CD8-positive, alpha-beta memory T cell (primary cell): ENCODE results near the gene CRYBG3. TPM values are rescaled to one million over a fixed set of nuclear protein-coding genes. Genes with fewer than 3 reads are reported as not detected.

Source experiments
- CTCF ChIA-PET: fragments of 350-600 bp; sonication (Branson Sonifier 250); formaldehyde crosslinking; loops from one replicate; lab custom pipeline; 2021; ENCODE audit warnings: antibody characterized with exemption; lab: Charles Lee
- POLR2A ChIA-PET: fragments of 350-600 bp; sonication (Branson Sonifier 250); formaldehyde crosslinking; loops from one replicate; lab custom pipeline; 2021; ENCODE audit warnings: antibody characterized with exemption; lab: Charles Lee
- DNase-seq, 5 donors: peaks; one replicate each; pipeline versions ENCODE4 v3.0.0 to v3.0.0-alpha.2; 2020 to 2022; ENCODE audit warnings: mixed read lengths in 1 of 5
- H3K27ac ChIP-seq: one replicate; pipeline ENCODE4 v1.7.0; 2013; ENCODE audit warnings: low read depth, mild to moderate bottlenecking, low read length, moderate library complexity
- H3K27me3 ChIP-seq: 2 replicates; pipeline ENCODE4 v1.7.0; 2013; ENCODE audit warnings: low read length, mild to moderate bottlenecking; ENCODE audit not compliant: insufficient read depth, poor library complexity, severe bottlenecking
- H3K36me3 ChIP-seq: 2 replicates; pipeline ENCODE4 v1.7.0; 2013; ENCODE audit warnings: mild to moderate bottlenecking, low read length, moderate library complexity; ENCODE audit not compliant: insufficient read depth
- H3K4me1 ChIP-seq: 2 replicates; pipeline ENCODE4 v1.7.0; 2013; ENCODE audit warnings: mild to moderate bottlenecking, low read length, moderate library complexity; ENCODE audit not compliant: insufficient read depth
- H3K4me3 ChIP-seq: 2 replicates; pipeline ENCODE4 v1.7.0; 2013; ENCODE audit warnings: mild to moderate bottlenecking, low read length
- H3K9me3 ChIP-seq: 2 replicates; pipeline ENCODE4 v1.7.0; 2013; ENCODE audit warnings: mild to moderate bottlenecking, low read length
- H3K27ac Mint-ChIP-seq, 8 donors: one replicate each; pipeline ENCODE4 v1.8.0; 2020 to 2021; ENCODE audit warnings: mixed read lengths in 8 of 8, mild to moderate bottlenecking in 6 of 8, inconsistent platforms in 3 of 8, moderate library complexity in 3 of 8
- H3K27me3 Mint-ChIP-seq, 2 donors: one replicate each; pipeline ENCODE4 v1.8.0; 2020 to 2021; ENCODE audit warnings: mixed read lengths in 2 of 2, mild to moderate bottlenecking in 1 of 2, moderate library complexity in 1 of 2
- H3K36me3 Mint-ChIP-seq, 3 donors: one replicate each; pipeline ENCODE4 v1.8.0; 2020 to 2021; ENCODE audit warnings: mixed read lengths in 3 of 3, inconsistent platforms in 1 of 3, mild to moderate bottlenecking in 1 of 3
- H3K4me1 Mint-ChIP-seq, 3 donors: one replicate each; pipeline ENCODE4 v1.8.0; 2020 to 2021; ENCODE audit warnings: mixed read lengths in 3 of 3, inconsistent platforms in 1 of 3, mild to moderate bottlenecking in 1 of 3
- H3K4me3 Mint-ChIP-seq, 7 donors: one replicate each; pipeline ENCODE4 v1.8.0; 2020 to 2021; ENCODE audit warnings: mixed read lengths in 7 of 7, mild to moderate bottlenecking in 6 of 7, moderate library complexity in 4 of 7, inconsistent platforms in 2 of 7
- H3K9me3 Mint-ChIP-seq, 5 donors: one replicate each; pipeline ENCODE4 v1.8.0; 2020 to 2022; ENCODE audit warnings: mixed read lengths in 5 of 5, mild to moderate bottlenecking in 3 of 5, moderate library complexity in 2 of 5, inconsistent platforms in 1 of 5
- polyA plus RNA-seq: library from polyadenylated mRNA; unstranded; fragments of 300-500 nt; fragmentation: Illumina TruSeq; gene quantifications from one replicate; pipeline ENCODE4 v1.2.3, GENCODE V29; 2021
- total RNA-seq, 2 experiments: library from RNA; stranded (reverse); gene quantifications; one replicate each; pipeline ENCODE4 v1.2.3, GENCODE V29; 2021

Gene CRYBG3
- total and polyA plus RNA-seq, 3 experiments from 2014 or later, result 1.5 to 5.5 (median 4.5) TPM

- Histone ChIP-seq H3K4me1 (peaks cover 9% of the 10 kb centered on the region), H3K4me3 (no peak overlapping the region), H3K36me3 (no peaks in the 10 kb centered on the region), H3K27me3 (no peaks in the 10 kb centered on the region), H3K27ac (no peak overlapping the region), H3K9me3 (no peaks in the 10 kb centered on the region)
- ChIA-PET CTCF (no interaction called here), POLR2A (no interaction called here)
- Mint-ChIP-seq H3K4me1 (peaks cover 15 to 24% (median 20%) of the 10 kb centered on the region in 3 donors), H3K4me3 (no peak overlapping the region), H3K36me3 (peaks cover 1 to 20% (median 8%) of the 10 kb centered on the region in 3 donors), H3K9me3 (no peaks in the 10 kb centered on the region), H3K27ac (no peak overlapping the region), H3K27me3 (no peaks in the 10 kb centered on the region)
- DNase-seq, result no peak
These were observed 62.8 kb downstream of the CRYBG3 start for GRCh38 chr3:97884586-97885123.

DNA sequence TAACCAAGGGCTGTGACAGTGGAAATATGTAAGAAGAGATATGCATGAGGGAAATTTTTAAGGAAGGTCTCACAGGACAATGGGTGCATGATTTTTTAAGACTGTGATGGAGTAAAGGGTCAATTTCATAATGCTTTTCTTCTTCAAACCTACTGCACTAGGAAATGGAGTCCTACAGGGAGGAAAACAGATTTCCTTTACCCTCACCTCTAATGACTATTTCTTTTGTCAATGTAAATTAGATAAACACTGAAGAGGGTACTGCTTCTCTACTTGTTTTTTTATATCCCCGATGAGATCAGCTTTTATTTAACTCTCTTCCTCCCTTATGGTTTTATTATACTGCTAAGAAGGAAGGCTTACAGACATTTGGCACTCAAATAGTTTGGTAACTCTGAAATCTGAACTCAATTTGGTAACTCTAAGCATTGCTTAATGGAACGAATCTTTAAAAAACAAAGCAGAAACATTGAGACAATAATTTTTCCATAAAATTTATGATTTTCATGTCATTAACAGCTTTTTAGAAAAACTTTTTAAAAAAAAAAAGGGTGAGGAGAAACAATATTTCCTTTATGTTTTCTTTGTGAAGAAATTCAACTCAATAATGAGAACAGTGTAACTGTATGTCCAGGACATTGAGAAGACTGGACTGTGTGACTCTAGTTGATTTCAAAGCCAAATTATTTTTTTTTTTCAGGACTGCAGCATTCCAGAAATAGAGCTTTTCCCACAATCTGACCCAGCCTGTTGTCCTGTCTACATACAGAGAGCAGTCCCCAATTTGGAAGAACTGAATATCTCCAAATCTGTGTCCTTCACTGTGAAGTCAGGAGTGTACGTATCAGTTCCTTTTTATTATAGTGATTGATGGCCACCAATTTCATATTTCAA is 64.4 kb downstream of the CRYBG3 start:
- CTCF ChIA-PET, result no interaction called here
- H3K4me3 ChIP-seq, result no peak overlapping the region
- H3K27me3 ChIP-seq, result no peaks in the 10 kb centered on the region
- peaks cover 2 to 18% (median 8%) of the 10 kb centered on the region in 3 donors for H3K36me3 Mint-ChIP-seq
- H3K27ac Mint-ChIP-seq, result no peak overlapping the region
- no peaks in the 10 kb centered on the region for H3K9me3 Mint-ChIP-seq
- H3K4me3 Mint-ChIP-seq, result no peak overlapping the region
- no peaks in the 10 kb centered on the region for H3K36me3 ChIP-seq
- POLR2A ChIA-PET, result no interaction called here
- peaks cover 9% of the 10 kb centered on the region for H3K4me1 ChIP-seq
- no peak for DNase-seq
- H3K27me3 Mint-ChIP-seq, result no peaks in the 10 kb centered on the region
- H3K27ac ChIP-seq, result no peak overlapping the region
- peaks cover 12 to 20% (median 19%) of the 10 kb centered on the region in 3 donors for H3K4me1 Mint-ChIP-seq
- H3K9me3 ChIP-seq, result no peaks in the 10 kb centered on the region

- POLR2A ChIA-PET, result no interaction called here
These were observed 68.0 kb downstream of the CRYBG3 start for GRCh38 chr3:97889814-97890213.

DNA sequence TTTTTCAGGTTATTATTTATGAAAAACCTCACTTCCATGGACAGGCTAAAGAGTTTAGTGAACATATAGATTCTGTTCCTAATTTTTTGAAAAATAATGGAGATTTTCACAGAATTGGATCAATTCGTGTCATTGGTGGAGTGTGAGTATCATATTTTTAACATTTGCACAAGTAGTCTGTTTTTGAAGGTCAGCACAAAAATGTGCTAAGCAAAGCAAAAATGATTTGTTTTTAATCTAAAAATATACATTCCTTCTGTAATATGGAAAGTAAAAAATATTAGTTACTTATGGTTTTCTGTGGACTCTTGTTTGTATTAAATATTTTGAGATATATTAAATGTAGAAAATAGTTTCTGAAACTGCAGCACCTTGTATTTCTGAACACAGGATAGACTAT is 71.0 kb downstream of the CRYBG3 start:
- DNase-seq, result no peak
- CTCF ChIA-PET, result no interaction called here
- peaks cover 8 to 18% (median 11%) of the 10 kb centered on the region in 3 donors for H3K36me3 Mint-ChIP-seq
- no peaks in the 10 kb centered on the region for H3K4me1 ChIP-seq
- H3K4me1 Mint-ChIP-seq, result no peaks in the 10 kb centered on the region
- H3K27ac Mint-ChIP-seq, result no peak overlapping the region
- POLR2A ChIA-PET, result no interaction called here
- no peak overlapping the region for H3K4me3 Mint-ChIP-seq
- H3K27me3 ChIP-seq, result no peaks in the 10 kb centered on the region
- no peaks in the 10 kb centered on the region for H3K36me3 ChIP-seq
- H3K27ac ChIP-seq, result no peak overlapping the region
- H3K27me3 Mint-ChIP-seq, result no peaks in the 10 kb centered on the region
- H3K9me3 Mint-ChIP-seq, result no peaks in the 10 kb centered on the region
- H3K4me3 ChIP-seq, result no peak overlapping the region
- no peaks in the 10 kb centered on the region for H3K9me3 ChIP-seq

More at GRCh38 chr3:97889814-97890213, 68.0 kb downstream of the CRYBG3 start:
- H3K4me3 Mint-ChIP-seq, result no peak overlapping the region
- H3K36me3 ChIP-seq, result no peaks in the 10 kb centered on the region
- H3K27me3 Mint-ChIP-seq, result no peaks in the 10 kb centered on the region
- H3K4me1 ChIP-seq, result no peaks in the 10 kb centered on the region
- no peaks in the 10 kb centered on the region for H3K27me3 ChIP-seq
- H3K27ac ChIP-seq, result no peak overlapping the region
- H3K9me3 Mint-ChIP-seq, result no peaks in the 10 kb centered on the region
- H3K27ac Mint-ChIP-seq, result peak overlapping the region in 2 of 8 donors; percentile 13 to 29
- H3K36me3 Mint-ChIP-seq, result peaks cover 6 to 18% (median 15%) of the 10 kb centered on the region in 3 donors
- no peak for DNase-seq
- no peaks in the 10 kb centered on the region for H3K4me1 Mint-ChIP-seq
- H3K9me3 ChIP-seq, result no peaks in the 10 kb centered on the region
- CTCF ChIA-PET, result interaction anchor here (0.8 kb wide), 1 partner anchor 8 kb away, joined by 3 read pairs; no protein-coding TSS in a partner anchor
- no peak overlapping the region for H3K4me3 ChIP-seq

DNA sequence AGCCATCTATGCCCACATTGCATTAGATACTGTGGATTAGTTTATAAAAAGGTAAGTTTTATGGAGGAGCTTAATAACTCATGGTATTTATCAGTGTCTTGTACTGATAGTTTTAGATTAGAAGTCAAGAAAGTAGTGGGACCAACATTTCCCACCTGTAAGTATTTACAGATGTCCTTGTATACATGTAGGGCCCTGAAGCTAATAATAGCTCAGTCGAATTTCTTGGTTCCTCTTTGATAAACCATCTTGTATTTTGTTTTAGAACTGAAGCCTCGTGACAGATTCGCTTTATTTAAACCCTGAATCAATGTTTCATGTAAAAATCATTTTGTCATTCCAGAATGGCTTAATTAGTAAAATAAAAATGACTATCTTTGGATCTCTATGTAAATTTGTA is 73.4 kb downstream of the CRYBG3 start:
- Histone ChIP-seq H3K4me1 (no peaks in the 10 kb centered on the region), H3K9me3 (no peaks in the 10 kb centered on the region), H3K36me3 (no peaks in the 10 kb centered on the region), H3K27ac (no peak overlapping the region), H3K27me3 (no peaks in the 10 kb centered on the region), H3K4me3 (no peak overlapping the region)
- H3K36me3 Mint-ChIP-seq, result peaks cover 8 to 24% (median 15%) of the 10 kb centered on the region in 3 donors
- CTCF ChIA-PET, result no interaction called here
- POLR2A ChIA-PET, result no interaction called here
- H3K9me3 Mint-ChIP-seq, result no peaks in the 10 kb centered on the region
- H3K27me3 Mint-ChIP-seq, result no peaks in the 10 kb centered on the region
- H3K4me1 Mint-ChIP-seq, result no peaks in the 10 kb centered on the region
- no peak overlapping the region for H3K27ac Mint-ChIP-seq
- no peak overlapping the region for H3K4me3 Mint-ChIP-seq
- no peak for DNase-seq

- Histone ChIP-seq H3K4me3 (no peak overlapping the region), H3K36me3 (no peaks in the 10 kb centered on the region), H3K27ac (no peak overlapping the region), H3K9me3 (no peaks in the 10 kb centered on the region), H3K4me1 (no peaks in the 10 kb centered on the region), H3K27me3 (no peaks in the 10 kb centered on the region)
- CTCF ChIA-PET, result no interaction called here
- no peak overlapping the region for H3K27ac Mint-ChIP-seq
- H3K4me3 Mint-ChIP-seq, result no peak overlapping the region
- POLR2A ChIA-PET, result no interaction called here
- no peak for DNase-seq
- no peaks in the 10 kb centered on the region for H3K27me3 Mint-ChIP-seq
- peaks cover 0 to 2% (median 0%) of the 10 kb centered on the region in 5 donors for H3K9me3 Mint-ChIP-seq
- peaks cover 0 to 5% (median 3%) of the 10 kb centered on the region in 3 donors for H3K4me1 Mint-ChIP-seq
- H3K36me3 Mint-ChIP-seq, result peaks cover 11 to 32% (median 16%) of the 10 kb centered on the region in 3 donors
These were observed 74.3 kb downstream of the CRYBG3 start for GRCh38 chr3:97896129-97896528.

DNA sequence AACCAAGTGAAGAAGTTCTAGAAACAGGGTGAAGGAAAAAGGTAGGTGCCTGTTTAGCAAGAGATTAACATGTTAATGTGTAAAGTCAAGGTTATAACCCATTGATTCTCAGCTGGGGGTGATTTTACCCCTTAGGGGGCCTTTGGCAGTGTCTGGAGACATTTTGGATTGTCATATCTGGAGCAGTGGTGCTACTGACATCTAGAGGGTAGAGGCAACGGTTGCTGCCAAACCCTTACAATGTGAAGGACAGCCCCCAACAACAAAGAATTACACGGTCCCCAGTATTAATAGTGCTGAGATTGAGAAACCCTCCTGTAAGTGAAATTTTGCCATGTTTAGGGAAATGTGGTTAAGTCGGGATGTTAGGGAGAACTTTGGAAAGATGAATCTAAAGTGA is 74.7 kb downstream of the CRYBG3 start:
- Histone ChIP-seq H3K36me3 (no peaks in the 10 kb centered on the region), H3K27me3 (no peaks in the 10 kb centered on the region), H3K27ac (no peak overlapping the region), H3K4me1 (no peaks in the 10 kb centered on the region), H3K9me3 (no peaks in the 10 kb centered on the region), H3K4me3 (no peak overlapping the region)
- peaks cover 0 to 4% (median 0%) of the 10 kb centered on the region in 5 donors for H3K9me3 Mint-ChIP-seq
- no peak for DNase-seq
- H3K4me3 Mint-ChIP-seq, result no peak overlapping the region
- H3K4me1 Mint-ChIP-seq, result peaks cover 1 to 9% (median 7%) of the 10 kb centered on the region in 3 donors
- no peak overlapping the region for H3K27ac Mint-ChIP-seq
- H3K36me3 Mint-ChIP-seq, result peaks cover 13 to 36% (median 16%) of the 10 kb centered on the region in 3 donors
- POLR2A ChIA-PET, result no interaction called here
- CTCF ChIA-PET, result no interaction called here
- H3K27me3 Mint-ChIP-seq, result no peaks in the 10 kb centered on the region

GRCh38 chr3:97899331-97899730 is 77.5 kb downstream of the CRYBG3 start:
- Histone ChIP-seq H3K27me3 (no peaks in the 10 kb centered on the region), H3K36me3 (no peaks in the 10 kb centered on the region), H3K4me3 (no peak overlapping the region), H3K4me1 (no peaks in the 10 kb centered on the region), H3K27ac (no peak overlapping the region), H3K9me3 (no peaks in the 10 kb centered on the region)
- DNase-seq, result no peak
- ChIA-PET POLR2A (no interaction called here), CTCF (no interaction called here)
- no peak overlapping the region for H3K4me3 Mint-ChIP-seq
- peaks cover 0 to 18% (median 9%) of the 10 kb centered on the region in 5 donors for H3K9me3 Mint-ChIP-seq
- H3K36me3 Mint-ChIP-seq, result peaks cover 12 to 41% (median 18%) of the 10 kb centered on the region in 3 donors
- peak overlapping the region in 1 of 8 donors; percentile 56 for H3K27ac Mint-ChIP-seq
- peaks cover 4 to 9% (median 8%) of the 10 kb centered on the region in 3 donors for H3K4me1 Mint-ChIP-seq
- H3K27me3 Mint-ChIP-seq, result no peaks in the 10 kb centered on the region
